ENCODE results near the gene CPLX3. TPM values are rescaled to one million over a fixed set of nuclear protein-coding genes. Genes with fewer than 3 reads are reported as not detected.

CPLX3 gene, protein sequence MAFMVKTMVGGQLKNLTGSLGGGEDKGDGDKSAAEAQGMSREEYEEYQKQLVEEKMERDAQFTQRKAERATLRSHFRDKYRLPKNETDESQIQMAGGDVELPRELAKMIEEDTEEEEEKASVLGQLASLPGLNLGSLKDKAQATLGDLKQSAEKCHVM
- polyA plus RNA-seq: 1 to 10 TPM in 1 of 4 donors, not detected in 3; 1.1 TPM
- long read RNA-seq, donor 1: 0 reads
- long read RNA-seq, donor 2: 0 reads
- long read RNA-seq, donor 3: 0 reads
- long read RNA-seq, donor 4: 0 reads
- long read RNA-seq, donor 5: 0 reads
- long read RNA-seq, donor 6: 0 reads
- long read RNA-seq, donor 7: 0 reads
- long read RNA-seq, donor 8: 0 reads
- long read RNA-seq, donor 9: 0 reads
- long read RNA-seq, donor 10: 0 reads

DNA sequence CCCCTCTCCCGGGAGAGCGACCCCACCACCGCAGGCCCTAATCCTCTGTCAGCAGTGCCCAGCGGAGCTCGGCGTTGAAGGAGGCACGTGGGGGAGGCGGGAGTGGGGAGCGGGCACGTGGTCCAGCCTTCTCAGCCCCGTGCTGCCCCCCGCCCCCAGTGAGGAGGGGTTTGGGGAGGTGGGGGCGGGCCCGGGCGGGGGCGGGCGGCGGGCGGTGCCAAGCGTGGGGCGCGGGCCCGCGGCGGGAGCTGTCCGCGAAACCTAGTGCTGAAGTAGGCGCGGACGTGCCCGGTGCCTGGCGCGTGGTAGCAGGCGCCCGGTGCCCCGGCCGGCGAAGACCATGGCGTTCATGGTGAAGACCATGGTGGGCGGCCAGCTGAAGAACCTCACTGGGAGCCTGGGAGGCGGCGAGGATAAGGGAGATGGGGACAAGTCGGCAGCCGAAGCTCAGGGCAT, at the start of gene CPLX3:
TSS of gene CPLX3 (plus strand) at position 264 of the 456 bp plus-strand sequence. CDS start at position 341, 77 bp downstream.
- no peak for FAIRE-seq

DNA sequence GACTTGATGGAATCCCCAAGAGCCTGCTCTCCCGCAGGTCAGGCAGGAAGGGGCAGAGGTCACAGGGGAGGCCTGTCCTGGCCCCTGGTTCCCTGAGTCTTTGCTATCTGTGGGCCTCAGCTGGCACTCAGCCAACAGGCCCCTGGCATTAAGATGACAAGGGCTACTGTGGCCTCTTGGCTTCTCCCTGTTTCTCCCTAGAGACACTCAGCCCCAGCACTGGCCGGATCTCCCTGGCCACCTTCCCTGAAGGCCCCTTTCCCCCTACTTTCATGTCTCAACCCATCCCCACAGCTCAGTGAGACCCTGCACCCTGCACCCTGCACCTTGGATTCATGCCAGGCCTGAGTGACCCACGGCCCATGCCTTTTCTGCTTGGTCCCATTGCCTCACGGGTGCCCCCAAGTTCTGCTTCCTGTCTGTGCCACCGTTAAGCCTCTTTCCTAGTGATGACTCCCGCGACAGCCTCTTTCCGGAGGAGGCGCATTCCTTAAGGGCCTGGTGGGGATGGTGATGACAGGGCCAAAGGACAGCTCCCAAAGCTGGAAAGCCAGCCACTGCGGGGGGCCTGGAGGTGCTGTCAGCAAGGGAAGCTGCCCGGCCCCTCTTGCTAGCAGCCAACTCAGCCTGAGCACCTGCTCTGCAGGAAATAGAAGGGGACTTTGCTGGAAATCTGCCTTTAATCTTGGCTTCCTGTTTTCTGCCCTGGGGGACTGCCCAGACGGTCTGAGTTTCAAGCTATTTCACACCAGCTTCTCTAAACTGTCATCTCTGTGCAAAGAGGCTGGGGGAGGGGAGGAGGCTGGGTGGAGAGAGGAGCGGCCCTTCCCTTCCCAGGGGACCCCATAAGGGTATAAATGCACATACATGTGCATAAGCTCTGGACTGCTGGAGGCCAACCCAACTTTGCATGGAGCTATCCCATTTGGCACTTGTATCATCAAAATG, 49.3 kb upstream of the CPLX3 start:
- peak overlapping the region; percentile 8 to 73 (median 16) for H3K27ac ChIP-seq (ENCODE audit: low read depth in 1 of 3, low read length in 2 of 3)
- FAIRE-seq (no peak), DNase-seq (peak in 1 of 2 donors; percentile 43)
- no peaks in the 10 kb centered on the region for H3K9me3 ChIP-seq (ENCODE audit: control insufficient read depth in 2 of 2, insufficient read depth in 1 of 2, low read depth in 1 of 2, low read length in 1 of 2)
- H3K4me3 ChIP-seq (ENCODE audit: low read depth in 1 of 3, low read length in 3 of 3): no peak overlapping the region
- H3K27me3 ChIP-seq (ENCODE audit: control insufficient read depth in 3 of 3, insufficient read depth in 3 of 3, low read length in 3 of 3): no peaks in the 10 kb centered on the region
- H3K4me1 ChIP-seq (ENCODE audit: control insufficient read depth in 3 of 3, insufficient read depth in 2 of 3, low read depth in 1 of 3, low read length in 2 of 3): peaks cover 12 to 70% (median 18%) of the 10 kb centered on the region in 3 donors
- H3K36me3 ChIP-seq (ENCODE audit: control insufficient read depth in 3 of 3, insufficient read depth in 2 of 3, low read depth in 1 of 3, low read length in 3 of 3): peaks cover 0 to 3% (median 0%) of the 10 kb centered on the region in 3 donors
- 20 to 35% (median 31%) methylated on average over 13 of the region's 13 CpGs for WGBS, 3 donors

More for the DNA sequence above, at the start of gene CPLX3:
- Histone ChIP-seq H3K9me3 (ENCODE audit: control insufficient read depth in 2 of 2, insufficient read depth in 1 of 2, low read depth in 1 of 2, low read length in 1 of 2) (no peaks in the 10 kb centered on the region), H3K4me1 (ENCODE audit: control insufficient read depth in 3 of 3, insufficient read depth in 2 of 3, low read depth in 1 of 3, low read length in 2 of 3) (peaks cover 0 to 10% (median 0%) of the 10 kb centered on the region in 3 donors), H3K4me3 (ENCODE audit: low read depth in 1 of 3, low read length in 3 of 3) (no peak within 1 kb of the TSS), H3K27me3 (ENCODE audit: control insufficient read depth in 3 of 3, insufficient read depth in 3 of 3, low read length in 3 of 3) (peaks cover 0 to 45% (median 9%) of the 10 kb centered on the region in 3 donors), H3K36me3 (ENCODE audit: control insufficient read depth in 3 of 3, insufficient read depth in 2 of 3, low read depth in 1 of 3, low read length in 3 of 3) (no peaks in the 10 kb centered on the region), H3K27ac (ENCODE audit: low read depth in 1 of 3, low read length in 2 of 3) (no peak within 1 kb of the TSS)
- peak in 1 of 2 donors; percentile 70 for DNase-seq
- 3 to 11% (median 5%) methylated on average over 33 to 44 of the region's 44 CpGs for WGBS, 3 donors

DNA sequence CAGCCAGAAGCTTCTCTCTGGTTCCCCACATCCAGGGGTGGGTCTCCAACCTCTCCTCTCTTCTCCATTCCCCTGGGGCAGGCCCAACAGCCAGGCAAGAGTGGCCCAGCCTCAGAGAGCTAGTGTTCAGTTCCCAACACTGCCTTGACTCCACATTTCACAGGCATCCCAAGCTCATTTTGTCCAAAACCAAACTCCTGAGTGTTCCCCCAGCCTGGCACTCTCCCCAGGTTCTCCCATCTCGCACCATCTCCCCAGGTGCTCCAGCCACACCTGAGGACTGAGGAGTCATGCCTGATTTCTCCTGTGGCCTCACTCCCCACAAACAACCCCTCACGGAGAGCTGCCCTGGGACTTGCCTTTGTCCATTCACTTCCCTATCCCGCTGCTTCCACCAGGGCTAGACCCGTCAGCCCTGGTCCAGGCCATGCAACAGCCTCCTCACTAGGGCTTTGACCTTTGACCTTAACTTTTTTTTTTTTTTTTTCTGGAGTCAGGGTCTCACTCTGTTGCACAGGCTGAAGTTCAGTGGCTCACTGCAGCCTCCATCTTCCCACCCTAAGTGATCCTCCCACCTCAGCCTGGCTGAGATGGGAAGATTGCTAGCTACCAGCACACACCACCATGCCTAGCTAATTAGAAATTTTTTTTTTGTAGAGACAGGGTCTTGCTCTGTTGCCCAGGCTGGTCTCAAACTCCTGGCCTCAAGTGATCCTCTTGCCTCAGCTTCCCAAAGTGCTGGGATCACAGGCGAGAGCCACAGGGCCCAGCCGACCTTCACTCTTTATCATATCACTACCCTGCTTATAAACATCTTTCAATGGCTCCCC, 48.4 kb upstream of the CPLX3 start:
- peaks cover 0 to 3% (median 0%) of the 10 kb centered on the region in 3 donors for H3K36me3 ChIP-seq (ENCODE audit: control insufficient read depth in 3 of 3, insufficient read depth in 2 of 3, low read depth in 1 of 3, low read length in 3 of 3)
- DNase-seq (no peak), FAIRE-seq (no peak)
- WGBS, 3 donors: 37 to 55% (median 50%) methylated on average over 6 of the region's 6 CpGs
- no peaks in the 10 kb centered on the region for H3K27me3 ChIP-seq (ENCODE audit: control insufficient read depth in 3 of 3, insufficient read depth in 3 of 3, low read length in 3 of 3)
- no peak overlapping the region for H3K4me3 ChIP-seq (ENCODE audit: low read depth in 1 of 3, low read length in 3 of 3)
- peak overlapping the region in 2 of 3 donors; percentile 35 to 73 for H3K27ac ChIP-seq (ENCODE audit: low read depth in 1 of 3, low read length in 2 of 3)
- no peaks in the 10 kb centered on the region for H3K9me3 ChIP-seq (ENCODE audit: control insufficient read depth in 2 of 2, insufficient read depth in 1 of 2, low read depth in 1 of 2, low read length in 1 of 2)
- peaks cover 12 to 71% (median 18%) of the 10 kb centered on the region in 3 donors for H3K4me1 ChIP-seq (ENCODE audit: control insufficient read depth in 3 of 3, insufficient read depth in 2 of 3, low read depth in 1 of 3, low read length in 2 of 3)

DNA sequence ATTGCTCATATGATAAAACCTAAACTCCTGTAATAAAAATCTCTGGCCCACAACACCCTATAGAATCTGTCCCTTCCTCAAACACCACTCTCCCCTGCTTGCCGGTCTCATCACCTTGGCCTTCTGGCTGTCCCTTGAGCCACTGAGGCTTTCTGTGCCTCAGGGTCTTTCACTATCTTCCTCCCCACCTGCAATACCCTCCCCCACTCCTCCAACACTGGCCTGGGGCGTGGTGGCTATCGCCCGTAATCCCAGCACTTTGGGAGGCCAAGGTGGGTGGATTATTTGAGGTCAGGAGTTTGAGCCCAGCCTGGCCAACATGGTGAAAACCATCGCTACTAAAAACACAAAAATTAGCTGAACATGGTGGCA, 47.8 kb upstream of the CPLX3 start:
- Histone ChIP-seq H3K4me1 (ENCODE audit: control insufficient read depth in 3 of 3, insufficient read depth in 2 of 3, low read depth in 1 of 3, low read length in 2 of 3) (peaks cover 12 to 72% (median 17%) of the 10 kb centered on the region in 3 donors), H3K9me3 (ENCODE audit: control insufficient read depth in 2 of 2, insufficient read depth in 1 of 2, low read depth in 1 of 2, low read length in 1 of 2) (no peaks in the 10 kb centered on the region), H3K4me3 (ENCODE audit: low read depth in 1 of 3, low read length in 3 of 3) (no peak overlapping the region), H3K36me3 (ENCODE audit: control insufficient read depth in 3 of 3, insufficient read depth in 2 of 3, low read depth in 1 of 3, low read length in 3 of 3) (peaks cover 0 to 7% (median 0%) of the 10 kb centered on the region in 3 donors), H3K27me3 (ENCODE audit: control insufficient read depth in 3 of 3, insufficient read depth in 3 of 3, low read length in 3 of 3) (no peaks in the 10 kb centered on the region), H3K27ac (ENCODE audit: low read depth in 1 of 3, low read length in 2 of 3) (peak overlapping the region in 2 of 3 donors; percentile 27 to 35)
- no peak for FAIRE-seq
- WGBS, 3 donors: 61 to 76% (median 76%) methylated on average over 5 of the region's 5 CpGs
- no peak for DNase-seq

DNA sequence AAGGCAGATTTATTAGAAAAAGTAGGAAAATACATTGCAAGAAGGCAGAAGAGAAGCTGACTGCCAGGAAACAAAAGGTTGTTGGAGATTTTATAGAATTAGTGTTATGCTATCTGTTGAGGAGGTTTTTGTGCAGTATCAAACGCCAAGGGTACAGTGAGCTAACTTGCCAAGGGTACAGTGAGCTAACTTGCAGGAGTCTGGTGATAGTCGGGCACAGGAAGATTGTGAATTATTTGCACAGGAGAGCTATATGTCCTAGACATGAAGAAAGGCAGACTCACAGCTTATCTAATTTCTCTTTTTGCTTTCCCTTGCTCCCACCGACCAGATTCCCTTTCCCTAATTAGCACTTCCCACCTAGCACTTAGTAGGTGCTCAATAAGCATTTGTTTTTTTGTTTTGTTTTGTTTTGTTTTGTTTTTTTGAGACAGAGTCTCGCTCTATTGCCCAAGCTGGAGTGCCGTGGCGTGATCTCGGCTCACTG, 47.2 kb upstream of the CPLX3 start:
- DNase-seq: no peak
- Histone ChIP-seq H3K27me3 (ENCODE audit: control insufficient read depth in 3 of 3, insufficient read depth in 3 of 3, low read length in 3 of 3) (no peaks in the 10 kb centered on the region), H3K4me1 (ENCODE audit: control insufficient read depth in 3 of 3, insufficient read depth in 2 of 3, low read depth in 1 of 3, low read length in 2 of 3) (peaks cover 12 to 72% (median 22%) of the 10 kb centered on the region in 3 donors), H3K27ac (ENCODE audit: low read depth in 1 of 3, low read length in 2 of 3) (peak overlapping the region in 1 of 3 donors; percentile 14), H3K9me3 (ENCODE audit: control insufficient read depth in 2 of 2, insufficient read depth in 1 of 2, low read depth in 1 of 2, low read length in 1 of 2) (no peaks in the 10 kb centered on the region), H3K36me3 (ENCODE audit: control insufficient read depth in 3 of 3, insufficient read depth in 2 of 3, low read depth in 1 of 3, low read length in 3 of 3) (peaks cover 0 to 13% (median 0%) of the 10 kb centered on the region in 3 donors), H3K4me3 (ENCODE audit: low read depth in 1 of 3, low read length in 3 of 3) (no peak overlapping the region)
- WGBS, 3 donors: 38 to 49% (median 43%) methylated on average over 7 of the region's 7 CpGs
- no peak for FAIRE-seq

DNA sequence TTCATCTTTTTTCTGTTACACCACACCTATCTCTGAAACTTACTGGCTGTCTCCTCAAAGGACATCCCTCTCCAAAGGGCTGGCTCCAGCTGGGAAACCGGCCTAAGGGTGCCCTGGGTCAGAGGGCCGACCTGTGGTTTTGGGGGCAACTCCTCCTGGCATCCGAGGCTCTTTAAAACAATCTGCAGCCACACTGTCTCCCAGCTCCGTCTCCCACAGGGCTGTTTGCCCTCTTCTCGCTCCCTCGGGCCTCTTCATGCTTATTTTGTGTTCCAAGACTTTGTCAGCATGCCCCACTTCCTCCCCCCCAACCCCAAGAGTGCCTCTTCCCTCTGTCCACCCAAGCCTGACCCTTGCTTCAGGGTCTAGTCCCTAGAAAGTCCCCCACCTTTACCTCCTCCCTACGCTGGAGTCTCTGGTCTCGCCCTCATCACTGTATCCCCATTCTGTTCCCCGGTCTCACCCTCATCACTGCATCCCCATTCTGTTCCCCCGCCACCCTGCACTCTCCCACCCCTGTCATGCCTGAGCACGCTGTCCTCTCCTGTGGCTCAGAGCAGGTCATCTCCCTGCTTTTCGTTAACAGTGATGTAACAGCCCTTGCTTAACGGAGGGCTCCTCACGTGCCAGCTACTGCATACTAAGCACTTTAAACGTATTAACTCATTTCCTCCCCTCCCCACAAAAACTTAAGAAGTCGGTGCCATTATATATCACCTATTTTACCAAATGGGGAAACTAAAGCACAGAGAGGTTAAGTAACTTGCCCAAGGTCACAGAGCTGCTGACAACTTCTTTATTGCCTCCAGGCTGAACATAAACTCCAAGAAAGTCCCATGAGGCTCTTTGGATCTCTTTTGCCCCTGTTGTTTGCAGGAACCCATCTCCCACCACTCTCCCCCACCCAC, 45.6 kb upstream of the CPLX3 start:
- peak overlapping the region; percentile 63 to 81 (median 73) for H3K27ac ChIP-seq (ENCODE audit: low read depth in 1 of 3, low read length in 2 of 3)

More for the DNA sequence above, 45.6 kb upstream of the CPLX3 start:
- DNase-seq (no peak), FAIRE-seq (no peak)
- 15 to 30% (median 19%) methylated on average over 16 of the region's 16 CpGs for WGBS, 3 donors
- peaks cover 0 to 28% (median 0%) of the 10 kb centered on the region in 3 donors for H3K36me3 ChIP-seq (ENCODE audit: control insufficient read depth in 3 of 3, insufficient read depth in 2 of 3, low read depth in 1 of 3, low read length in 3 of 3)
- H3K4me1 ChIP-seq (ENCODE audit: control insufficient read depth in 3 of 3, insufficient read depth in 2 of 3, low read depth in 1 of 3, low read length in 2 of 3): peaks cover 12 to 76% (median 29%) of the 10 kb centered on the region in 3 donors
- H3K4me3 ChIP-seq (ENCODE audit: low read depth in 1 of 3, low read length in 3 of 3): peak overlapping the region in 2 of 3 donors; percentile 27 to 84
- no peaks in the 10 kb centered on the region for H3K27me3 ChIP-seq (ENCODE audit: control insufficient read depth in 3 of 3, insufficient read depth in 3 of 3, low read length in 3 of 3)
- H3K9me3 ChIP-seq (ENCODE audit: control insufficient read depth in 2 of 2, insufficient read depth in 1 of 2, low read depth in 1 of 2, low read length in 1 of 2): no peaks in the 10 kb centered on the region

Measured in small intestine (tissue), 16 donors.